D721Med (cell line): ENCODE data around the gene NR3C2.

Source experiments
- DNase-seq: peaks from one replicate; pipeline ENCODE4 v3.0.0; 2011; ENCODE audit warnings: low spot score; ENCODE audit not compliant: insufficient read length
- FAIRE-seq: peaks from 2 replicates; lab custom pipeline; 2011; peaks lifted over from hg19 to GRCh38; lab: Jason Lieb, UNC
- CTCF ChIP-seq: IDR thresholded peaks from 2 replicates; pipeline ENCODE4 v1.5.1; 2012; ENCODE audit warnings: mild to moderate bottlenecking, control low read depth; ENCODE audit not compliant: insufficient read depth; ENCODE audit errors: missing control alignments

Gene NR3C2

GRCh38 chr4:148112231-148112982 is 329.8 kb downstream of the NR3C2 start:
- TF ChIP-seq CTCF, result no peak
- no peak for DNase-seq
- FAIRE-seq, result no peak

- no peak for DNase-seq
- TF ChIP-seq CTCF, result no peak
- FAIRE-seq, result no peak
Observed at GRCh38 chr4:148110169-148110568, 332.0 kb downstream of the NR3C2 start.

GRCh38 chr4:148109216-148109615 is 333.0 kb downstream of the NR3C2 start:
- DNase-seq (no peak), FAIRE-seq (no peak)
- TF ChIP-seq CTCF, result no peak

GRCh38 chr4:148108766-148109165 is 333.4 kb downstream of the NR3C2 start:
- DNase-seq, result no peak
- FAIRE-seq, result no peak
- TF ChIP-seq CTCF, result no peak

- no peak for DNase-seq
- no peak for TF ChIP-seq CTCF
- no peak for FAIRE-seq
Observed at GRCh38 chr4:148103597-148104355, 338.4 kb downstream of the NR3C2 start.

- TF ChIP-seq CTCF, result no peak
- no peak for FAIRE-seq
- no peak for DNase-seq
Observed at GRCh38 chr4:148101790-148102189, 340.4 kb downstream of the NR3C2 start.

GRCh38 chr4:148101235-148101634 is 341.0 kb downstream of the NR3C2 start:
- no peak for DNase-seq
- TF ChIP-seq CTCF, result no peak
- no peak for FAIRE-seq
